Mammary epithelial cell (primary cell): ENCODE data around the gene THRA.

ENCODE experiments used
- EZH2 ChIP-seq: IDR thresholded peaks from 2 replicates; pipeline ENCODE4 v1.6.1; 2012; ENCODE audit warnings: low read length, inconsistent platforms, borderline replicate concordance
- TF ChIP-seq, protein P1 (sequence below), 2 donors: IDR thresholded peaks in 1 of 2; conservative IDR thresholded peaks in 1 of 2; 2 replicates each; pipeline ENCODE4 v1.5.1; 2011 to 2012; ENCODE audit warnings: inconsistent platforms in 2 of 2, low read length in 2 of 2, mild to moderate bottlenecking in 2 of 2, control low read depth in 1 of 2, low read depth in 1 of 2; ENCODE audit not compliant: insufficient read depth in 1 of 2; ENCODE audit errors: extremely low read depth in 1 of 2

DNA sequence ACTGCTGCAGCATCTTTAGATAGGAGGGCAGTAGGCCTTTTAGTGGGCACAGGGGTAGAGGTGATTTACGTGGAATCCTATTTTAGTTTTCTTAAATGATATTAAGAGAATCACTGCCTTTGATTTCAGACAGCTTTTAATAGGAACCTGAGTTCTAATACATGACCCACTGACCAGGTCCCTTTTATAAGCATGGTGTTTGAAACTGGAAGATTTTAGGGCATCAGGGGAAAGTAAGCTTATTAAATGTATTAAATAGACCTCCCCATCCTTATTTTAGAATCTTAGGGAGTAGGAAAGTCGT, 61.0 kb downstream of the THRA start:
- TF ChIP-seq, protein P1, sequence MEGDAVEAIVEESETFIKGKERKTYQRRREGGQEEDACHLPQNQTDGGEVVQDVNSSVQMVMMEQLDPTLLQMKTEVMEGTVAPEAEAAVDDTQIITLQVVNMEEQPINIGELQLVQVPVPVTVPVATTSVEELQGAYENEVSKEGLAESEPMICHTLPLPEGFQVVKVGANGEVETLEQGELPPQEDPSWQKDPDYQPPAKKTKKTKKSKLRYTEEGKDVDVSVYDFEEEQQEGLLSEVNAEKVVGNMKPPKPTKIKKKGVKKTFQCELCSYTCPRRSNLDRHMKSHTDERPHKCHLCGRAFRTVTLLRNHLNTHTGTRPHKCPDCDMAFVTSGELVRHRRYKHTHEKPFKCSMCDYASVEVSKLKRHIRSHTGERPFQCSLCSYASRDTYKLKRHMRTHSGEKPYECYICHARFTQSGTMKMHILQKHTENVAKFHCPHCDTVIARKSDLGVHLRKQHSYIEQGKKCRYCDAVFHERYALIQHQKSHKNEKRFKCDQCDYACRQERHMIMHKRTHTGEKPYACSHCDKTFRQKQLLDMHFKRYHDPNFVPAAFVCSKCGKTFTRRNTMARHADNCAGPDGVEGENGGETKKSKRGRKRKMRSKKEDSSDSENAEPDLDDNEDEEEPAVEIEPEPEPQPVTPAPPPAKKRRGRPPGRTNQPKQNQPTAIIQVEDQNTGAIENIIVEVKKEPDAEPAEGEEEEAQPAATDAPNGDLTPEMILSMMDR (conservative IDR thresholded peaks at IDR 0.05 in 1 of 2, IDR thresholded peaks at IDR 0.05 in 1 of 2; ENCODE audit: extremely low read depth in 1 of 2, insufficient read depth in 1 of 2, low read depth in 1 of 2, low read length in 2 of 2), result no peak
- no peak for TF ChIP-seq EZH2
